Fibroblast of the aortic adventitia (primary cell): ENCODE measurements around the gene AKR7A2. TPM values are rescaled to one million over a fixed set of nuclear protein-coding genes. Genes with fewer than 3 reads are reported as not detected.

Experiments used
- DNase-seq: peaks from one replicate; pipeline ENCODE4 v3.0.0-alpha.2; 2010; ENCODE audit warnings: low read depth
- H3K4me3 ChIP-seq: 2 replicates; pipeline ENCODE4 v1.5.1; 2011; ENCODE audit warnings: low read depth, mild to moderate bottlenecking, control low read depth, low read length, moderate library complexity
- CTCF ChIP-seq: IDR thresholded peaks from 2 replicates; pipeline ENCODE4 v1.5.1; 2011; ENCODE audit warnings: mild to moderate bottlenecking, low read length, control low read depth, inconsistent platforms; ENCODE audit not compliant: insufficient read depth
- total RNA-seq: library from RNA; depleted of rRNA; stranded (reverse); fragments of >200 nt; gene quantifications from 2 replicates; pipeline ENCODE4 v1.2.3, GENCODE V29; 2012; ENCODE audit warnings: low replicate concordance

Gene AKR7A2
- total RNA-seq, 1 donor, result 68.4 TPM

- TF ChIP-seq CTCF, result no peak
- H3K4me3 ChIP-seq, result no peak overlapping the region
- no peak for DNase-seq
Measured at GRCh38 chr1:19339214-19339861, 27.4 kb upstream of the AKR7A2 start.

DNA sequence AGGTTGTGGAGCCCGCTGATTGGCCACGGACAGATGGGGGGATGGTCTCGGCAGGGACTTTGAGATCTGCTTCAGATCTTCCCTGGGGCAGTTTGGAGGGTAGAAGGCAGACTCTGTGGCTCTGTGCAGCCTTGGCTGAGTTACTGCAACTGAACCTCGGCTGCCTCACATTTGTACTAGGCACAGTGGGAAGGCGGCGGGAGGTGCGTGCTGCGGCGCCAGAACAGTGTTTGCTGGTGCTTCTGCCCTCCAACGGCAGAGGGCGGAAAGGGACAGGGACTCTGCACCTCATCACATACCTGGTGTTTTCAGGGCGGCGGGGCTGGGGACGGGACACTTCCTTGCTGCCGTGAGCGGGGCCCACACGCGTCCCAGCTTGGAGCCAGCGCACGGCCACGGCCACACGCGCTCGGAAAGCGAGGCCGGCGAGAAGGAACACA lies 26.4 kb upstream of the AKR7A2 start:
- no peak for TF ChIP-seq CTCF
- no peak for DNase-seq
- no peak overlapping the region for H3K4me3 ChIP-seq

DNA sequence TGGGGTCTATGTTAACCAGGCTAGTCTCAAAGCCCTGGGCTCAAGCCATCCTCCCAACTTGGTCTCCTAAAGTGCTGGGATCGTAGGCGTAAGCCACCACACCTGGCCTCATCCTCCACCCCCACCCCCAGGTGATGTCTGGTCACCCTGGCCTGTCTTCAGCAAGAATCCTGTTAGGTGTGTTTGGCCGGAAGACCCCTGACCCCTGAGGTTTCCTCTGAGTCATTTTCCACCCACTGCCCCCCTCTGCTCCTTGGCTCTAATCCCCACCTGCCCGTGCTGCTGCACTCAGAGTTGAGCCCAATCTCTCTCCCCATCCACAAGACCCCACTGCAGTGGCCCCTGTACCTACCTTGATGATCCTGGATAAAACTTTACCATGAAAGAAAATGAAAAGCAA lies 25.3 kb upstream of the AKR7A2 start:
- no peak for TF ChIP-seq CTCF
- H3K4me3 ChIP-seq, result no peak overlapping the region
- no peak for DNase-seq

DNA sequence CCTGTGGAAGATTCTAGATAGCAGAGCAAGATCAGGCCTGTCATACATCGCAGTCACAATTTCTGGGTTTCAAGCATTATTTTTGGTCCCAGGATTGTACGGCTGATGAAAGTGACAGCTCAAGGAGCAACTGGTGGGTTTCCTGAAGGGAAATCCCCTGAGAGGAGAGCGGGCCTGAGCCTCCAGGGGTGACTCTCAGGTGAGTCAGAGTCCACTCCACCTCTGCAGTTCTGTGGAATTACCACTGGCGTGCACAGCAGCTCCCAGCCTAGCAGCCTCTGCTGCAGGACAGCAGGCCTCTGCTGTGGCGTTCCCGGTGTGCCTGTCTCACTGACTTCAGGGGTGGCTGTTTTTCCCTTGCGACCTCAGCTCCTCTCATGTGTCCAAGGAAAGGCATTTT lies 24.6 kb upstream of the AKR7A2 start:
- DNase-seq, result no peak
- H3K4me3 ChIP-seq, result no peak overlapping the region
- no peak for TF ChIP-seq CTCF

- no peak for DNase-seq
- H3K4me3 ChIP-seq, result no peak overlapping the region
- no peak for TF ChIP-seq CTCF
Measured at GRCh38 chr1:19333587-19334354, 21.8 kb upstream of the AKR7A2 start.

GRCh38 chr1:19332832-19333231 lies 20.9 kb upstream of the AKR7A2 start:
- DNase-seq, result no peak
- TF ChIP-seq CTCF, result no peak
- H3K4me3 ChIP-seq, result no peak overlapping the region
